ENCODE data around the gene IPCEF1.
A peak's percentile ranks its signal among the peaks of the same experiment; 100 is the strongest.

Gene IPCEF1

DNA sequence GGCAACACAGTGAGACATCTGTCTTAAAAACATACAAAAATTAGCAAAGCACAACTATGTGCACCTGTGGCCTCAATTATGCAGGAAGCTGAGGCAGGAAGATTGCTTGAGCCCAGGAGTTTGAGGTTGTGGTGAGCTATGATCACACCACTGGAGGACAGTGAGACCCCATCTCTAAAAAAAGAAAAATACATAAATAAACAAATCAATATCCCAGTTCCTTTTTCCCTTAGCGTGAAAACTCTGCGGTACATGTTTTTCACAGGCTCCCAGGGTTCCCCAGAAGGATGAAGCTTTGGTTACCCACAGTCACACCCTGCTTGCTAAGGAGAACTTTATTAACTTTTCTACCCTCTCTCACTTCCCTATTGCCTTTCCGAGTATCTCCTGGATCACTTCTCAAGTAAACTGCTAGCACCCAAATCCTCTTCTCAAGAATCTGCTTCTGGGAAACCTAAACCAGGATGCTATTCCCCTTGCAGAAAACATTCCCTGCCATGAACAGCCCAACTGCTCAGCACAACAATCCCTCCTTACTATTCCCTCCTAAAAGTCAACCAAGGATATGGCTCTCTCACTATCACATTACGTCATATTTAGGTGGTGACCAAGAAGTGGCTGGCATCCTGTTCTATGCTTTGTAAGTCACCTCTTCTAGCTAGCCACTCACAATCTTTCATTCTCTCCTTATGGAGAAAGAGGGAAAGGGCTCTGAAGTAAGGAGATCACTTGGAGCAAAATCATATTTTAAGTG is 122.4 kb downstream of the IPCEF1 start:
- TF ChIP-seq, protein P1, sequence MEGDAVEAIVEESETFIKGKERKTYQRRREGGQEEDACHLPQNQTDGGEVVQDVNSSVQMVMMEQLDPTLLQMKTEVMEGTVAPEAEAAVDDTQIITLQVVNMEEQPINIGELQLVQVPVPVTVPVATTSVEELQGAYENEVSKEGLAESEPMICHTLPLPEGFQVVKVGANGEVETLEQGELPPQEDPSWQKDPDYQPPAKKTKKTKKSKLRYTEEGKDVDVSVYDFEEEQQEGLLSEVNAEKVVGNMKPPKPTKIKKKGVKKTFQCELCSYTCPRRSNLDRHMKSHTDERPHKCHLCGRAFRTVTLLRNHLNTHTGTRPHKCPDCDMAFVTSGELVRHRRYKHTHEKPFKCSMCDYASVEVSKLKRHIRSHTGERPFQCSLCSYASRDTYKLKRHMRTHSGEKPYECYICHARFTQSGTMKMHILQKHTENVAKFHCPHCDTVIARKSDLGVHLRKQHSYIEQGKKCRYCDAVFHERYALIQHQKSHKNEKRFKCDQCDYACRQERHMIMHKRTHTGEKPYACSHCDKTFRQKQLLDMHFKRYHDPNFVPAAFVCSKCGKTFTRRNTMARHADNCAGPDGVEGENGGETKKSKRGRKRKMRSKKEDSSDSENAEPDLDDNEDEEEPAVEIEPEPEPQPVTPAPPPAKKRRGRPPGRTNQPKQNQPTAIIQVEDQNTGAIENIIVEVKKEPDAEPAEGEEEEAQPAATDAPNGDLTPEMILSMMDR (IDR thresholded peaks at IDR 0.05; ENCODE audit: low read depth, low read length): no peak
- H3K4me3 ChIP-seq (ENCODE audit: low read depth, low read length): no peak overlapping the region
- in situ Hi-C loops (cut with HindIII; ENCODE audit: low sequenced_read_pairs): no loop called here
- no peak for DNase-seq (ENCODE audit: low read depth, low spot score)

DNA sequence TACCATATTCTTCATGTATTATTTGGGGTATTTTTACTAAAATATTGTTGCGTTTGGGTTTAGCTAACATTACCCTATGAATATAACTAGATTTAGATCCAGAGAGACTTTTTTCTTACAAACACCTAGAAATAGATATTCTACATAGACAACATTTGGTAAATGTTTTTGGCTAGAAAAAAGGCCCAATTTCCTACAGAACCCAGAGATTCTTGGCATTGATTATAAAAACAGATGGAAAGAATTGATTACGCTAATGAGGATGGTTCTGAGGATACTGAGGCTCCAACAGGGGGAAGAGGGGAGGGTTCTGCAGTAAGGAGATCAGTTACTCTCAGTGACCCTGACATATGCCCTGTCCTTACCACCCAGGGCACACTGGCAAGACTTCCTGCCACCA is 123.2 kb downstream of the IPCEF1 start:
- H3K4me3 ChIP-seq (ENCODE audit: low read depth, low read length): no peak overlapping the region
- in situ Hi-C loops (cut with HindIII; ENCODE audit: low sequenced_read_pairs): no loop called here
- no peak for DNase-seq (ENCODE audit: low read depth, low spot score)
- TF ChIP-seq, protein P1 (IDR thresholded peaks at IDR 0.05; ENCODE audit: low read depth, low read length): no peak

DNA sequence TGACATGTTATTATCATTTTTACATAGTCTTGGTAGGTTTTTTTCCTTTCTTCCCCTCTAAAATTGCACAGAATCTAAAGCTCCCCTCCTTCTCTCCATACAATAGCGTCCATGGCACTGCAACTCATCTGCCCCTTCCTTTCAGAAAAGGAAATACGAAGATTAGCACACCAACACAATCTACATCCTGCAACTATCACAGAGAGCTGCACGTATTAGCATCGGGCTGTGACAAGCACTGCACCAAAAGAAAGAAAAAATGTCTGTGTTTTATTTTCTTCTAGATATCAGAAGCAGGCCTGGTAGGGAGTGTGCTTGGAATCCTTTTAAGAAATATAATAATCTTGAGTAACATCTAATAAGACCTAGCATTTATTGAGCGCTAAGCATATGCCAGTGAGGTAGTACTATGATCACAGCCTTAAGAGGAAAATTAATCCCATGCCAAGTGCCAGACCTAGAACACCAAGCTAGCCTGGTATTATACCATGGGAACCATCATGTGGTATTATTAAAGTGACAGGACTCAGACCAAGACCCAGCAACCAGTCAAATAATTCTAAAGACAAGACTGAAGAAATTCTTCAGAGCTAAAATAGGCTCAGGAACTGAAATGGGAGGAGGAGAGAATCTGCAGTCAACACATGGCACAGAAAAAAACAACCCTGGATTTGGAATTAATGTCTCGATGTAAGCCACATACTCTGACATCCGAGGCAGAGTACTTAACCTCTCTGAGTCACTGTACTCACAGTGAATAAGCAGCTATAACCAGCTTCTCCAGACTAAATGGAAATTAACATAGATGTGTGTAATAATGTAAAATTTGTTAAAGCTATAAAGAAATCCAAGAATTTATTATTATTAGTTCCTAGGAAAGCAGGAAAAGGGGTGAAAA is 124.3 kb downstream of the IPCEF1 start:
- in situ Hi-C loops (cut with HindIII; ENCODE audit: low sequenced_read_pairs): no loop called here
- peak; percentile 61 for DNase-seq (ENCODE audit: low read depth, low spot score)
- no peak overlapping the region for H3K4me3 ChIP-seq (ENCODE audit: low read depth, low read length)
- TF ChIP-seq, protein P1 (IDR thresholded peaks at IDR 0.05; ENCODE audit: low read depth, low read length): no peak

DNA sequence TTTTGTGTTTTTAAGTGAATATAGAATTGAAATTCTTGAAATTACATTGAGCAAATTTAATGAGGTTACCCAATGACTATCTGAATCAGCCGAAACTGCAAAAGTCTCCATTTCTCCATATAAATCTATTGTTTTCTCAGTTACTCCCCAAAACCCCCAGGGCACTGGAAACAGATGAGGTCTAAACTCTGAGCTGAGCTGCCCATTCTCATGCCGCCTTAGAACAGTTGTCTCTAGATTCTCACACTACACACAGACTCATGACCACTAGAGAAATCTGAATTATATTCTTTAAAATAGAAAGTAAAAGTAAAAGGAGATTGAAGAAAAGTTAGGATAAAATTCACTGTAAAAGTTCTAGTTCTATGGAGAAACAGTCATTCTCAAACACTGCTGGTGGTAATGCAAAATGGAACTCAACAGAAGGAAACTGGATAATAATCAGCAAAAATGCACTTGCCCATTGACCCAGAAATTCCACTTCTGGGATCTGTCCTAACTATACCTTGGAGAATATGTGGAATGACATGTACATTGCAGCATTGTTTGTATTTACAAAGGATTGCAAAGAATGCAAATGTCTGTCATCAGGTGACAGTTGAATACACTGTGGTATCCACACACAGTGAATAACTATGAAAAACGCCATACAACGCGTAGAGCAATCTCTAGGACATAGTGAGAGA is 125.5 kb downstream of the IPCEF1 start:
- H3K4me3 ChIP-seq (ENCODE audit: low read depth, low read length): no peak overlapping the region
- in situ Hi-C loops (cut with HindIII; ENCODE audit: low sequenced_read_pairs): no loop called here
- no peak for DNase-seq (ENCODE audit: low read depth, low spot score)
- TF ChIP-seq, protein P1 (IDR thresholded peaks at IDR 0.05; ENCODE audit: low read depth, low read length): no peak

DNA sequence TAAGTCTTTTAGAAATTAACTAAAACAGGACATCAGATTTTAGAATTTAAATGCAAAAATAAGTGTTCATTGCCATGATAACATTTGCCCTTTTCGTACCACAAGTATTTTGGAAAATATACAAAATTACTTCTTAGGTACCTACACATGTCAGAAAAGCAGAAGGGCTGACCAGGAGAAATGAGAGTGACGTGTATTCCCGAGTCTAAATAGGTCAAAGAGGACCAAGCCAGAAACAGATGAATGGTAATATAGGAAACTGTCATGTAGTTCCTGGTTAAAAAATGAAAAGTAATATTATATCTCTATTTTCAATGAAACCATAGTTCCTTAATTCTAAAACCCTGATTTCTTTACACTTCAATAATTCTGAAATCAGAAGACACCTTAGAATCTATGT is 126.2 kb downstream of the IPCEF1 start:
- DNase-seq (ENCODE audit: low read depth, low spot score): no peak
- in situ Hi-C loops (cut with HindIII; ENCODE audit: low sequenced_read_pairs): no loop called here
- TF ChIP-seq, protein P1 (IDR thresholded peaks at IDR 0.05; ENCODE audit: low read depth, low read length): no peak
- no peak overlapping the region for H3K4me3 ChIP-seq (ENCODE audit: low read depth, low read length)

DNA sequence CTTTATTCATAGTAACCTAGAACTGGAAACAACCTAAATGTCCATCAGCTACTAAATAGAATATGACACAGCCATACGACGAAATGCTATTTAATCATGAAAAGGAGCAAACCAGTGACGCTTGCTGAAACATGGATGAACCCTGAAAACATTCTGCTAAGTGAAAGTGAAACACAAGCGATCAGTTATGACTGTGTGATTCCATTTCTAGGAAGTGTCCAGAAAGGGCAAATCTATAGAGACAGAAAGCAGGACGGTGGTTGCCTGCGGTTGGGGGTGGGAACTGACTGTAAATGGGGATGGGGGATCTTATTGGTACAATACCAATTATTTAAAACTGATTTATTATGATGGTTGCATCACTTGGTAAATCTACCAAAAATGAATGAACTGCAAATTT is 126.8 kb downstream of the IPCEF1 start:
- no peak for DNase-seq (ENCODE audit: low read depth, low spot score)
- in situ Hi-C loops (cut with HindIII; ENCODE audit: low sequenced_read_pairs): no loop called here
- TF ChIP-seq, protein P1 (IDR thresholded peaks at IDR 0.05; ENCODE audit: low read depth, low read length): no peak
- no peak overlapping the region for H3K4me3 ChIP-seq (ENCODE audit: low read depth, low read length)
